HepG2 (cell line): Measurements from ENCODE around the gene KANTR. TPM values are rescaled to one million over a fixed set of nuclear protein-coding genes. Genes with fewer than 3 reads are reported as not detected.
A peak's percentile ranks its signal among the peaks of the same experiment; 100 is the strongest.

ENCODE experiments used
- BHLHE40 ChIP-seq: IDR thresholded peaks from 2 replicates; pipeline ENCODE4 v1.6.1; 2011; ENCODE audit warnings: low read length, improper control_type of control experiment
- SOX13 ChIP-seq, 3 experiments: fragments of 450-650 bp in 1 of 3; sonication (generic) in 1 of 3; formaldehyde crosslinking in 1 of 3; IDR thresholded peaks in 2 of 3; conservative IDR thresholded peaks in 1 of 3; 2 replicates each; pipeline versions ENCODE4 v1.5.0 to v1.6.1; 2016 to 2020; ENCODE audit warnings: antibody characterized with exemption in 1 of 3, mild to moderate bottlenecking in 1 of 3, missing compliant biosample characterization in 1 of 3, missing genetic modification reagents in 1 of 3, moderate library complexity in 1 of 3
- ZNF629 ChIP-seq: sonication (generic); formaldehyde crosslinking; conservative IDR thresholded peaks from 2 replicates; pipeline ENCODE4 v1.5.0; 2020; ENCODE audit warnings: missing genetic modification reagents
- polyA plus RNA-seq, 8 experiments: library from polyadenylated mRNA; depleted of rRNA in 3 of 8; stranded (reverse) in 7 of 8; unstranded in 1 of 8; fragments of >200 nt; fragmentation: Illumina TruSeq in 4 of 8; extraction: Trizol in 4 of 8; gene quantifications; 2 replicates each; pipeline versions ENCODE4 v1.2.1 to v1.2.3, GENCODE V29; 2011 to 2016; ENCODE audit warnings: low read depth in 4 of 8, missing spikeins in 1 of 8, mixed read lengths in 1 of 8; ENCODE audit not compliant: insufficient read depth in 1 of 8
- total RNA-seq, 5 experiments: library from RNA; depleted of rRNA; stranded (reverse); fragments of >200 nt; fragmentation: Illumina TruSeq; extraction: Trizol; gene quantifications; 2 replicates each; pipeline ENCODE4 v1.2.3, GENCODE V29; 2016; ENCODE audit warnings: low read depth in 1 of 5
- TF ChIP-seq, protein P1 (sequence below): sonication (generic); formaldehyde crosslinking; IDR thresholded peaks from 2 replicates; pipeline ENCODE4 v1.5.0; 2020; ENCODE audit warnings: mild to moderate bottlenecking, missing genetic modification reagents
- TF ChIP-seq, protein P2 (sequence below): sonication (generic); formaldehyde crosslinking; IDR thresholded peaks from 2 replicates; pipeline ENCODE4 v1.4.0; 2020; ENCODE audit warnings: low read depth, mild to moderate bottlenecking, missing genetic modification reagents
- TF ChIP-seq, protein P3 (sequence below): sonication (generic); formaldehyde crosslinking; IDR thresholded peaks from 2 replicates; pipeline ENCODE4 v1.5.1; 2020; ENCODE audit warnings: mild to moderate bottlenecking, missing genetic modification reagents
- TF ChIP-seq, protein P4 (sequence below): sonication (generic); formaldehyde crosslinking; conservative IDR thresholded peaks from 2 replicates; pipeline ENCODE4 v1.4.0; 2020; ENCODE audit warnings: missing genetic modification reagents

Gene KANTR
- total and polyA plus RNA-seq, 2 of the 13 experiments (the other 11 are each of a cell fraction or from before 2014, with no cell fraction given): 4.4 to 9.0 TPM

DNA sequence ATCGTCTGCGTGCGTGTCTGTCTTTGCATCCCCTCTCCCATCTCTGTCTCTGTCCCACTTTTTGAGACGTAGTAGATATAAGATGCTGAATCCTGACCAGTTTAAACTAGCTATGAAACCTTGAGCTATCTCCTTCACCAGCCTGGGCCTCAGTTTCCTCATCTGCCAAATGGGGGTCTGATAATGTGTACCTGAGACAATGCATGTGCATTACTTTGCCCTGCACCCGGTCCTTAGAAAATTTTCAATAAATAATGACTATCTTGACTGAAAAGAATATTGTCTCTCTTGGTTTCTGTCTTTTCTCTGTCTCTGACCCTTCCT is 602 bp downstream of the KANTR start (continued):
- TF ChIP-seq, protein P1, sequence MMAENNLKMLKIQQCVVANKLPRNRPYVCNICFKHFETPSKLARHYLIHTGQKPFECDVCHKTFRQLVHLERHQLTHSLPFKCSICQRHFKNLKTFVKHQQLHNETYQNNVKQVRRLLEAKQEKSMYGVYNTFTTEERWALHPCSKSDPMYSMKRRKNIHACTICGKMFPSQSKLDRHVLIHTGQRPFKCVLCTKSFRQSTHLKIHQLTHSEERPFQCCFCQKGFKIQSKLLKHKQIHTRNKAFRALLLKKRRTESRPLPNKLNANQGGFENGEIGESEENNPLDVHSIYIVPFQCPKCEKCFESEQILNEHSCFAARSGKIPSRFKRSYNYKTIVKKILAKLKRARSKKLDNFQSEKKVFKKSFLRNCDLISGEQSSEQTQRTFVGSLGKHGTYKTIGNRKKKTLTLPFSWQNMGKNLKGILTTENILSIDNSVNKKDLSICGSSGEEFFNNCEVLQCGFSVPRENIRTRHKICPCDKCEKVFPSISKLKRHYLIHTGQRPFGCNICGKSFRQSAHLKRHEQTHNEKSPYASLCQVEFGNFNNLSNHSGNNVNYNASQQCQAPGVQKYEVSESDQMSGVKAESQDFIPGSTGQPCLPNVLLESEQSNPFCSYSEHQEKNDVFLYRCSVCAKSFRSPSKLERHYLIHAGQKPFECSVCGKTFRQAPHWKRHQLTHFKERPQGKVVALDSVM: 0 out of 2 replicates have a peak, but pooled peaks have one; percentile 12
- TF ChIP-seq ZNF629 (CRISPR knock-in tag) (peak; percentile 88), BHLHE40 (peak; percentile 70), SOX13 (IDR thresholded peaks at IDR 0.05) (no peak), SOX13 (CRISPR knock-in tag; conservative IDR thresholded peaks at IDR 0.05 in 1 of 2, IDR thresholded peaks at IDR 0.05 in 1 of 2) (no peak)
- TF ChIP-seq, protein P2, sequence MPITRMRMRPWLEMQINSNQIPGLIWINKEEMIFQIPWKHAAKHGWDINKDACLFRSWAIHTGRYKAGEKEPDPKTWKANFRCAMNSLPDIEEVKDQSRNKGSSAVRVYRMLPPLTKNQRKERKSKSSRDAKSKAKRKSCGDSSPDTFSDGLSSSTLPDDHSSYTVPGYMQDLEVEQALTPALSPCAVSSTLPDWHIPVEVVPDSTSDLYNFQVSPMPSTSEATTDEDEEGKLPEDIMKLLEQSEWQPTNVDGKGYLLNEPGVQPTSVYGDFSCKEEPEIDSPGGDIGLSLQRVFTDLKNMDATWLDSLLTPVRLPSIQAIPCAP (CRISPR knock-in tag): no peak
- TF ChIP-seq, protein P3, sequence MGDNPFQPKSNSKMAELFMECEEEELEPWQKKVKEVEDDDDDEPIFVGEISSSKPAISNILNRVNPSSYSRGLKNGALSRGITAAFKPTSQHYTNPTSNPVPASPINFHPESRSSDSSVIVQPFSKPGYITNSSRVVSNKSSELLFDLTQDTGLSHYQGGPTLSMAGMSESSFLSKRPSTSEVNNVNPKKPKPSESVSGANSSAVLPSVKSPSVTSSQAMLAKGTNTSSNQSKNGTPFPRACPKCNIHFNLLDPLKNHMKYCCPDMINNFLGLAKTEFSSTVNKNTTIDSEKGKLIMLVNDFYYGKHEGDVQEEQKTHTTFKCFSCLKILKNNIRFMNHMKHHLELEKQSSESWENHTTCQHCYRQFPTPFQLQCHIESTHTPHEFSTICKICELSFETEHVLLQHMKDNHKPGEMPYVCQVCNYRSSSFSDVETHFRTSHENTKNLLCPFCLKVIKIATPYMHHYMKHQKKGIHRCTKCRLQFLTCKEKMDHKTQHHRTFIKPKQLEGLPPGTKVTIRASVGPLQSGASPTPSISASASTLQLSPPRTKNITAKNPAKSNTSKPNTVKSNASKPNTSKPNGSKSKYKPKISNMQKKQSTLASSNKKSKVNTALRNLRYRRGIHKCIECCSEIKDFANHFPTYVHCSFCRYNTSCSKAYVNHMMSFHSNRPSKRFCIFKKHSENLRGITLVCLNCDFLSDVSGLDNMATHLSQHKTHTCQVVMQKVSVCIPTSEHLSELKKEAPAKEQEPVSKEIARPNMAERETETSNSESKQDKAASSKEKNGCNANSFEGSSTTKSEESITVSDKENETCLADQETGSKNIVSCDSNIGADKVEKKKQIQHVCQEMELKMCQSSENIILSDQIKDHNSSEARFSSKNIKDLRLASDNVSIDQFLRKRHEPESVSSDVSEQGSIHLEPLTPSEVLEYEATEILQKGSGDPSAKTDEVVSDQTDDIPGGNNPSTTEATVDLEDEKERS (CRISPR knock-in tag): 0 out of 2 replicates have a peak, but pooled peaks have one; percentile 11
- TF ChIP-seq, protein P4, sequence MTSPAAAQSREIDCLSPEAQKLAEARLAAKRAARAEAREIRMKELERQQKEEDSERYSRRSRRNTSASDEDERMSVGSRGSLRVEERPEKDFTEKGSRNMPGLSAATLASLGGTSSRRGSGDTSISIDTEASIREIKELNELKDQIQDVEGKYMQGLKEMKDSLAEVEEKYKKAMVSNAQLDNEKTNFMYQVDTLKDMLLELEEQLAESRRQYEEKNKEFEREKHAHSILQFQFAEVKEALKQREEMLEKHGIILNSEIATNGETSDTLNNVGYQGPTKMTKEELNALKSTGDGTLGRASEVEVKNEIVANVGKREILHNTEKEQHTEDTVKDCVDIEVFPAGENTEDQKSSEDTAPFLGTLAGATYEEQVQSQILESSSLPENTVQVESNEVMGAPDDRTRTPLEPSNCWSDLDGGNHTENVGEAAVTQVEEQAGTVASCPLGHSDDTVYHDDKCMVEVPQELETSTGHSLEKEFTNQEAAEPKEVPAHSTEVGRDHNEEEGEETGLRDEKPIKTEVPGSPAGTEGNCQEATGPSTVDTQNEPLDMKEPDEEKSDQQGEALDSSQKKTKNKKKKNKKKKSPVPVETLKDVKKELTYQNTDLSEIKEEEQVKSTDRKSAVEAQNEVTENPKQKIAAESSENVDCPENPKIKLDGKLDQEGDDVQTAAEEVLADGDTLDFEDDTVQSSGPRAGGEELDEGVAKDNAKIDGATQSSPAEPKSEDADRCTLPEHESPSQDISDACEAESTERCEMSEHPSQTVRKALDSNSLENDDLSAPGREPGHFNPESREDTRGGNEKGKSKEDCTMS (CRISPR knock-in tag): no peak
